Transverse colon (tissue), 3 donors: ENCODE measurements around the gene GPLD1.

Experiments used
- EP300 ChIP-seq: sonication (generic); formaldehyde crosslinking; IDR thresholded peaks from one replicate; pipeline ENCODE4 v1.6.1; 2017; ENCODE audit warnings: antibody characterized with exemption, low read depth
- TF ChIP-seq, protein P1 (sequence below), 5 experiments: fragments of 200-600 bp in 3 of 5; fragments of 450-650 bp in 2 of 5; sonication (generic) in 3 of 5; IDR thresholded peaks; 1 replicate in 2 of 5; 2 replicates in 3 of 5; pipeline ENCODE4 v1.5.1; 2016 to 2017; ENCODE audit warnings: antibody characterized with exemption in 5 of 5, inconsistent platforms in 3 of 5, mild to moderate bottlenecking in 2 of 5, moderate library complexity in 1 of 5

DNA sequence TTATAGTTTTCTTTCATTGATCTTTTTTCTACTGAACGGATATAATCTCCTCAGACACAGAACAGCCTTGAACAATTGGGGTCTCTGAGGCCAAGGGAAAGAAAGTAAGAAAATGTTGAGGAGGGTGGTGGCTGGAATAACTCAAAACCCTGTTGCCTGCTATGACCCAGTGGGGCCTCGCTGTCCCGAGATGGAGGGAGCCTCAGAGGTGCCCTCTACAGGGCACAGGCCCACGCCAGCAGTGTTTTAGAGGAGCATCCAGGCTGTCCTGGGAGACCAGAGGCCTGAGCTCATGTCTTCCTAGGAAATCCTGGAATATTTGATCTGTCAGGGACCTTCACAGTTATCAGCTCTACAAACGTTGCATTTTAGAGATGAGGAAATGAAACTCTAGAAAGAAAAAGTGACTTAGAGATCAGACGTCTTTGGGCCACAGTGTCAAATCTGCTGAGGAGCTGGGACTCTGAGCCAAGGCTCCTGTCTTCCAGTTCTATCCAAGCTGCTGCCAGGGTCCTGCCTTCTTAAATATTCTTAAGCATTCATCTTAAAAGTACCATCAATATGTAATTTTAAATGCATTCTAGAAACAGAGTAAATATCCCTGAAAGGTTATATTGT is 31.7 kb upstream of the GPLD1 start:
- TF ChIP-seq, protein P1, sequence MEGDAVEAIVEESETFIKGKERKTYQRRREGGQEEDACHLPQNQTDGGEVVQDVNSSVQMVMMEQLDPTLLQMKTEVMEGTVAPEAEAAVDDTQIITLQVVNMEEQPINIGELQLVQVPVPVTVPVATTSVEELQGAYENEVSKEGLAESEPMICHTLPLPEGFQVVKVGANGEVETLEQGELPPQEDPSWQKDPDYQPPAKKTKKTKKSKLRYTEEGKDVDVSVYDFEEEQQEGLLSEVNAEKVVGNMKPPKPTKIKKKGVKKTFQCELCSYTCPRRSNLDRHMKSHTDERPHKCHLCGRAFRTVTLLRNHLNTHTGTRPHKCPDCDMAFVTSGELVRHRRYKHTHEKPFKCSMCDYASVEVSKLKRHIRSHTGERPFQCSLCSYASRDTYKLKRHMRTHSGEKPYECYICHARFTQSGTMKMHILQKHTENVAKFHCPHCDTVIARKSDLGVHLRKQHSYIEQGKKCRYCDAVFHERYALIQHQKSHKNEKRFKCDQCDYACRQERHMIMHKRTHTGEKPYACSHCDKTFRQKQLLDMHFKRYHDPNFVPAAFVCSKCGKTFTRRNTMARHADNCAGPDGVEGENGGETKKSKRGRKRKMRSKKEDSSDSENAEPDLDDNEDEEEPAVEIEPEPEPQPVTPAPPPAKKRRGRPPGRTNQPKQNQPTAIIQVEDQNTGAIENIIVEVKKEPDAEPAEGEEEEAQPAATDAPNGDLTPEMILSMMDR (IDR thresholded peaks at IDR 0.05), result peak; percentile 23 to 63 (median 53)
- no peak for TF ChIP-seq EP300
